ENCODE results near the gene DNAJC10. TPM values are rescaled to one million over a fixed set of nuclear protein-coding genes. Genes with fewer than 3 reads are reported as not detected.

The DNAJC10 gene
- total RNA-seq = 113 and 146 TPM in 2 replicates

DNA sequence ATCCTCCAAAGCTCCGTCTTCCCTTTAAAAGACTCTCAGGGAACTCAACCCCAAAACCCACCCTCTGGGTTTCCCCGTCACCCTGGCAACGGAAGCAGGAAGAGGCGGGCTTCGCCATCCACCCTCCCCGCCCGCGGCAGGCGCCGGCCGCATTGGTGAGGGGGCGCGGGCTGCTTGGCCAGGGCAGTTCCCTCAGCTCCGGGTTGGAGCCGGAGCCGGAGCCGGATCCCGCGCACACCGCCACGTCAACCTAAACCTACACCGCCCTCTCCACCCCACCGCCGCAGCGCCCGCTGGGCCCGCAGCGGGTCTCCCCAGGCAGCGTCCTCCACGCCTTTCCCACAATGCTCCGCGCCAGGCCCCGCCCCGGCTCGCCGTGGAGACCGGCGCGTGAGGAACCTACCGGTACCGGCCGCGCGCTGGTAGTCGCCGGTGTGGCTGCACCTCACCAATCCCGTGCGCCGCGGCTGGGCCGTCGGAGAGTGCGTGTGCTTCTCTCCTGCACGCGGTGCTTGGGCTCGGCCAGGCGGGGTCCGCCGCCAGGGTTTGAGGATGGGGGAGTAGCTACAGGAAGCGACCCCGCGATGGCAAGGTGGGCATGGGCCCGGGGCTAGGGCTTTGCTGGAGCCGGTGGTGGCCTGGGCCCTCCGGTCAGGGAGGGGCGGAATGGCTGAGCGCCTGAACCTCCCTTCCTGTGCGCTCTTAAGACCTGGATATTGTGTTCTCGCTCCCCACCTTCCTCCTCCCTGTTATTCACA lies at the start of gene DNAJC10:
Gene DNAJC10, plus strand, starts transcription at position 366 of the 758 bp plus-strand sequence. CDS start 1,830 bp downstream, outside the sequence.

Other genes with a start within 250 kb of the DNAJC10 start
- gene FRZB, start 150.4 kb downstream of the DNAJC10 start, total RNA-seq = not detected in 2 replicates

Measured in epithelial cell of umbilical artery (primary cell).